Subcutaneous adipose tissue (tissue), 4 donors: ENCODE data around the gene COL20A1. TPM values are rescaled to one million over a fixed set of nuclear protein-coding genes. Genes with fewer than 3 reads are reported as not detected.

ENCODE experiments used
- total RNA-seq, 4 donors: library from RNA; depleted of rRNA; stranded (reverse); fragments of >200 nt; gene quantifications; one replicate each; pipeline ENCODE4 v1.1.0, GENCODE V29; 2016
- TF ChIP-seq, protein P1 (sequence below): fragments of 450-650 bp; IDR thresholded peaks from one replicate; pipeline ENCODE4 v1.5.1; 2016; ENCODE audit warnings: low read depth, mild to moderate bottlenecking, control low read depth, antibody characterized with exemption, moderate library complexity

Gene COL20A1
- total RNA-seq, 4 donors from 2014 or later: not detected

DNA sequence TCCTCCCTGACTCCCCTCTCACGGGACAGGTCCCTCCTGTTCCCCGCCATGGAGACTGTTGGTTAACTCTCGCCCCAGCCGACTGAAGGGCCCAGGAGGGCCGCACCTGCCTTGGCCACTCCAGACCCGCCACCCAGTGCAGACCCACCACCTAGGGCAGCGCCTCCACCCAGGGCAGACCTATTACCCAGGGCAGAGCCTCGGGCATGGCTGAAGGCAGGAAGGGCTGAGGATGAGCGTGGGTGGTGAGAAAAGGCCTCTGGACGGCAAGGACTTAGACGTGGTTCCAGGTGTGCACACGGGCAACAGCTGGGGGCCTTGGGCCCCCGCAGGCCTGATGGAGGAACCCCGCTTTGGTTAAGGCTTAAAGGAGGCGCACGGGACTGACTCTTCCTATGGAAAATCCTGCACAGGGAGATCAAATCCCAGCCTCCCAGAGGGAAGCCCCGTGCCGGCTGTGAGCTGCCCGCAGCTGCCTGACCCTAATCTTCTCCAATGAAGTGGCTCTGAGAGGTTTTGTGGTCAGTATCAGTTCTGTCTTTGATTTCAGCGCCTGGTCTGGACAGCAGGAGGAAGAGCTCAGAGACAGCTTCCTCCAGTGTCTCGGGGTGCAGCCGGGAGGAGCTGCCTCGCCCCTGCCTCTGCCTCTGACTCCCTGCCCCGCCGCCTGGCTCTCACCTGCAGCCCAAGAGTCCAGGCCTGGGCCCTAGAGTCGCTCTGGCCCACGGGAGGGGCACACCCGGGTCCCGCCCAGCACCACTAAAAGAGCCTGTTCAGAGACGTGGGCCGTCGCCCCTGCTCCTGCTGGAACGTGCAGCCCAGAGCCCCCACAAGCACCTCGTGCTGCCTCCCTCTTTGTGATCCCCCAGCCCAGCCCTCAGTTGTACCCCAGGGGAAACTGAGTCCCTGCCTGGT is 80.2 kb downstream of the COL20A1 start:
- TF ChIP-seq, protein P1, sequence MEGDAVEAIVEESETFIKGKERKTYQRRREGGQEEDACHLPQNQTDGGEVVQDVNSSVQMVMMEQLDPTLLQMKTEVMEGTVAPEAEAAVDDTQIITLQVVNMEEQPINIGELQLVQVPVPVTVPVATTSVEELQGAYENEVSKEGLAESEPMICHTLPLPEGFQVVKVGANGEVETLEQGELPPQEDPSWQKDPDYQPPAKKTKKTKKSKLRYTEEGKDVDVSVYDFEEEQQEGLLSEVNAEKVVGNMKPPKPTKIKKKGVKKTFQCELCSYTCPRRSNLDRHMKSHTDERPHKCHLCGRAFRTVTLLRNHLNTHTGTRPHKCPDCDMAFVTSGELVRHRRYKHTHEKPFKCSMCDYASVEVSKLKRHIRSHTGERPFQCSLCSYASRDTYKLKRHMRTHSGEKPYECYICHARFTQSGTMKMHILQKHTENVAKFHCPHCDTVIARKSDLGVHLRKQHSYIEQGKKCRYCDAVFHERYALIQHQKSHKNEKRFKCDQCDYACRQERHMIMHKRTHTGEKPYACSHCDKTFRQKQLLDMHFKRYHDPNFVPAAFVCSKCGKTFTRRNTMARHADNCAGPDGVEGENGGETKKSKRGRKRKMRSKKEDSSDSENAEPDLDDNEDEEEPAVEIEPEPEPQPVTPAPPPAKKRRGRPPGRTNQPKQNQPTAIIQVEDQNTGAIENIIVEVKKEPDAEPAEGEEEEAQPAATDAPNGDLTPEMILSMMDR: no peak

DNA sequence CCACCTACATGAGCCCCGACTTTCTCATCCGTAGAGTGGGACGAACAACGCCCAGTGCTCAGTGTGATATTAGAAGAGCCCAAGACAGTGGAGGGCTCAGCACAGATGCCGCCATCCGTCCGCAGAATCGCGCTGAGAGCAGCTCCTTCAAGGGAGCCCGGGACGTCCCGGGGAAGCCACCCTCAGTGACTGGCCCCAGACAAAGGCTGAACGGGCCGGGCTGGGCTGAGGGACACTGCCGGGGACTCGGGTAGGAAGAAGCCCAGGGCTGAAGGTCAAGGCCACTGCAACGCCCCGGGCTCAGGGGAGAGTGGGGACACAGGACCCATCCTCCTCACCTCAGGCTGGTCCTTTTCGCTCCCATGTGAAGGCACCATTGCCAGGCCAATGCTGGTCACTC is 81.0 kb downstream of the COL20A1 start:
- TF ChIP-seq, protein P1: no peak

DNA sequence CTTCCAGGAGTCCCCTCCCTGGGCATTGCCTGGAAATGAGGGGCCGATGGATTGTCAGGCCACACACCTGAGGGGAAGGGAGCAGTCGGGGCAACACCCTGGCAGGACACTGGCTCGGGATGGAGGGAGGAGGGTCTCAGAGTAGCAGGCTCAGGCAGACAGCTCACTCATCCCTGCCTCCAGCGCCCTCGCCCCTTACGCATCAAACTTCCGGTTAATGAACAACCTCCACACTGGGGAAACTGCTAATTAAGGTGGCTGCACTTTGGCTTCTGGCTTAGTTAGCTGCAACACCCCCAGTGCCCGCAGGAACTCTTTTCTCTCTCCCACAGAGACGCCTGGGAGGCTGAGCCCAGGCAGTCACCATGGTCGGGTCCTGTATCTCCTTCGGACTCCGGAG is 81.5 kb downstream of the COL20A1 start:
- TF ChIP-seq, protein P1: no peak

DNA sequence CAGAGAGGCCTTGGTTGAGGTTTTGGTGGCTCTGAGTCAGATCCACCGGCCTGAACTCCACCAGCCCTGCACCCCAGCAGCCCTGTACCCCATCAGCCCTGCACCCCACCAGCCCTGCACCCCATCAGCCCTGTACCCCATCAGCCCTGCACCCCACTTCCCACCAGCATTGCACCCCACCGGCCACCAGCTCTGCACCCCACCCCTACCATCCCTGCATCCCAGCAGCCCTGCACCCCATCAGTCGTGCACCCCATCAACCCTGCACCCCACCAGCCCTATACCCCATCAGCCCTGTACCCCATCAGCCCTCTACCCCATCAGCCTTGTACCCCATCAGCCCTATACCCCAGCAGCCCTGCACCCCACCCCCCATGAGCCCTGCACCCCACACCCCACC is 82.5 kb downstream of the COL20A1 start:
- TF ChIP-seq, protein P1: no peak

DNA sequence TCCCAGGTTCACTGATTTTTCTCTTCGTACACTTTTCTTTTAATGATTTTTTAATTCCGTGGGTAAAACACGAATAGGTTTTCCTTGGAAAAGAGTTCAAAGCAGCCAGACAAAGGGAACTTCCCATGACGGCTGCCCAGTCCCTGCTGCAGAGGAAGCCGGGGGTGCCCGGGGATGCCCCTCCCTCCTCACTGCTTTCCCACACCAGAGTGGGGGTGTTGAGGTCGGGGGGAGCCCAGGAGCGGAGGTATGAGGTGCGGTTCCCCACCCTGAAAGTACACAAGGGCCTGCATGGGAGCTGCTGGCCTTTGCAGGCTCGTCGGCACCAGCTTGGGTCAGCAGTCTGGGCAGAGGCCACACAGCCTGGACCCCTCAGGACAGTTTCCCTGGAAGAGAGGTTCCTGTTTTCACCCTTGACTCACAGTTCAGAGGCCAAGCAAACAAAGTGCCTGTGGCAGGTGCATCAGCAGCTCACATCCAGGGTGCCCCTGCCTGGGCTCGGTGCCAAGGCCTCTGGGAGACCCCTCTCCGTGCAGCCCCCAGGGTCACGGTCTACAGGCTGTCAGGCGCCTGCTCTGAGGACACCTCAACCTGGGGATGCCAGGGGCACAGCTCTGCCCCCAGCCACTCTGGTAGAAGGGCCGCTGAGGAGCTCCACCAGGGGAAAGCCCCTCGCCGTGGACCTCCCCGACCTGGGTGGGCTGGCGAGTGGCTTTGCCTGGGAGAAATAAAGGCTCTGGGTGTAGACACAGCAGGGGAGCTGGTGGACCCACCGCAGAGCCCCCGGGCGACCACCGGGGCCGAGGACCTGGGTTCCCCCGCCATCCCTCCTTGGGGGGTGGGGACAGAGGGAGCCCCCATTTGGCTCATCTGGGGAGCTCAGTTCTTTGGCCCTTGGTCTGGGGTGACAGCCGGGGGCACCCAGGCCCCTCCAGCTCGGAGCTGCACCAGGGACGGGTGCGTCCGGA is 83.6 kb downstream of the COL20A1 start:
- TF ChIP-seq, protein P1: no peak

DNA sequence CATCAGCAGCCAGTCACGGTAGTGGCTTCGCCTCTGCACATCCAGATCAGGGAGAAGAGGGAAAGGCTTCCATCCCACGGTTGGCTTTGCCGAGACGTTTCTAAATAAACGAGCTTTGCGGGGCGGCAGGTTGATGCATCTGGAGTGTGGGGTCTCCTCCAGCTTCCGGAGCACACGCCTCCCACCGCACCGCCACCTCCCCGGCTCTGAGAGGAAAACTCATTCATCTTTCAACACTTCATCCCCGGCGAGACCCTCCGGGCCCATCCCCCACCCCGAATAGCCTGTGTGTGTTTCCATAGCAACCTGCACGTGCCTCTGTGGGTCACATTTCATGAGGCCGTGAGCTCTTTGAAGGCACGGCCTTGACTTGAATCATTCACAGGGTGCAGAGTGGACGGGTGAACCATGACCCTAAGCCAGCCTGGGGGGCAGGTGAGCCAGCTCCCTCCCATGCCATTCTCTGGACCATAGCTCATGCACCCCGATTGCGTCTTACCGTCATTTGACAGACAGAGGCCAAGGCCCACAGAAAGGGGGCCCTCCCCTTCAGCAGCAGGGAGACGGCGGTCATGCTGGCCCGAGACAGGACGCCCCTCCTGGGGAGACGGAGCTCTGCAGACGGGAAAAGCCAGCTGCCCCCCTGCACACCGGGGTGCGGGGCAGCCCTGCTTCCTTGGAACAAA is 84.4 kb downstream of the COL20A1 start:
- TF ChIP-seq, protein P1: no peak
